SK-MEL-5 (cell line): ENCODE data around the gene HOXD11. TPM values are rescaled to one million over a fixed set of nuclear protein-coding genes. Genes with fewer than 3 reads are reported as not detected.

Experiments
- DNase-seq: peaks from one replicate; pipeline ENCODE4 v3.0.0-alpha.2; 2016; ENCODE audit warnings: low read depth, low spot score
- in situ Hi-C: cut with HindIII; loops from 2 replicates; pipeline ENCODE4 v1.10.0; 2016; ENCODE audit warnings: low sequenced_read_pairs, high pct_unique_total_duplicates, low pct_unique_long_range_greater_than_20kb
- total RNA-seq: library from RNA; depleted of rRNA; stranded (reverse); fragments of >200 nt; shearing (Covaris generic); gene quantifications from 2 replicates; pipeline ENCODE4 v1.2.3, GENCODE V29; 2014

Gene HOXD11
- total RNA-seq, 1 experiment from 2014 or later: 0.53 TPM

DNA sequence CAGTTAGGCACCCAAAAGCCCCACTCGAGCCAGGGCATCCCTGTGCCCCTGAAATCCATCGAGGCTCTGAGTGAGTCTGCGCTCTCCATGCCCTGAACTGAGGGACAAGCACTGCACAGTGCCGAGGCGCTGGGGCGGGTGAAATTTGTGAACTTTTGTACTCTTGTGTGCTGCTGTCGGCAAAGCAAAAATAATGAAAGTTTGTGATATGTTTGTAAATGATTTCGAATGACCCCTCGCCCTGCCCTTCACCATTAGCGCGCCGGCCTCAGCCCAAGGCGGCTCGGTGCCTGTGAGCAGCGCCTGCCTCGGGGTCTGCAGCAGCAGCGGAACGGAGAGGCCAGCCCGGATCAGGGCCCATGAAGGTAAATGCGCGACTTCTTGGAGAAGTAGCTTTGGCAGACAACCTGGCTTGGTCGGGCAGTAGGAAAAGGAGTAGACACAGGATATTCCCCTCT lies 42.4 kb downstream of the HOXD11 start:
- in situ Hi-C loops: no loop called here
- no peak for DNase-seq

DNA sequence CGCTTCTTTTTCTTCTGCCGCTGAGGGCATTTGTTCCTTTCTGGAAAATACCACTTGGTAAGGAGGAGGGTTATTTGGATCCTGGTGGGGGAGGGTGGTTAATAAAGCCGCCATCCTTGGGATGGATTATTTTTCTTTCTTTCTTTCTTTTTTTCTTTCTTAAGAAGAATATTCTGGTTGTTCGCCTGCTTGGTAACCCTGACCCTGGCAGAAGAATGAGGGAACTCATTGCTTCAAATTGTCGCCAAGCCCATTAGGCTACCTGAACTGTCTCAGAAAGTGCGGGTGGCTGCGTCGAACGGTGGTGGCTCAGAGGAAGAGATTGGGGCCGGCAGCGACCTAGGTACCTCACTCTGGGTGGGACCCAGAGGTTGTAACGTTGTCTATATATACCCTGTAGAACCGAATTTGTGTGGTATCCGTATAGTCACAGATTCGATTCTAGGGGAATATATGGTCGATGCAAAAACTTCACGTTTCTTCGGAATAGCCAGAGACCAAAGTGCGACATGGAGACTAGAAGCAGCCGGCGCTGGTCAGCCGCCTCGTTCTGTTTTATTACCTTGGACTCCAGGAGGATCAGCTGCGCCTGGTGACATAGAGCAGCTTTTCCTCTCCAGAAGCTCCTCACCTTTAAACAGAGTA lies 43.0 kb downstream of the HOXD11 start:
- in situ Hi-C loops: no loop called here
- DNase-seq: no peak

DNA sequence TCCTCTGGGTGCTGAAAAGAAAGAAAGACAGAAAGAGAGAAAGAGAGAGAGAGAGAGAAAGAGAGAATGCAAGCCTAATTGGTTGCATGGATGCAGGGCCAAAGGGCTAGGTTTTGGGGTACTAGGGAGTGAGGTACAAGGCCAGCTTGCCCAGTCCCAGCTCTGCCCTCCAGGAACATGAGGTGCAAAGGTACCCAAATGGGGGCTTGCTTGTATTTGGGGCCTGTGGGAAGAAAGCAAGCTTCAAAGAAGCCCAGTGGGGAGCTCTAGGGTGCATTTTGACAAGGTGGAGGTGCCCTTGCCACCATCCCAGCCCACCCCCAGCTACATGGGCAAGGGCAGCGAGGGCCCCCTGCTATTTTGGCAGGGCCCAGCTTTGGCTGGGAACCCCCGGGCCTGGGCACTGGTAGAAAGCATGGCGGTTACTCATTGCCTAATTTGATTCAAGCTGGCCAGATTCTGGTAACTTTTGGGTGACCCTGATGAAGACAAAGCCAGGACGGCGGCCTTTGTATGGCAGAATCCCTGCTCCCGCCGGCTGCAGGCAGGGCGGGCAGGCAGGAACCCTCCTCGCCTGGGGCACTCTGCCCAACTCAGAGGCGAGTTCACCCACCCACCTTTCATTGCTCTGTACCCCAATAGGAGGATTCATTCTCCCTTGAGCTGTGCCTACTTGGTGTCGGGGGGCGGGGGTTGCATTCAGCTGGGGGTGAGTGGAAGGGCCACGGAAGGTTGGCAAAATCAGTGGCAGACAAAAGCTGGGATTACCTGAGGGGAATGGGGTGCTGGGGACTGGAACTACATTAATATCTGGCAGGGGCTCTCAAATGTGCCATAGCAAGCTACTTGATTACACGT lies 43.7 kb downstream of the HOXD11 start:
- in situ Hi-C loops: no loop called here
- no peak for DNase-seq

GRCh38 chr2:176151442-176152287 lies 44.6 kb downstream of the HOXD11 start, which contains the start of gene HOXD4:
Gene HOXD4, plus strand, starts transcription at chr2:176151550. Its CDS starts 84 bp downstream, at chr2:176151634.
- in situ Hi-C loops: no loop called here
- DNase-seq: no peak

DNA sequence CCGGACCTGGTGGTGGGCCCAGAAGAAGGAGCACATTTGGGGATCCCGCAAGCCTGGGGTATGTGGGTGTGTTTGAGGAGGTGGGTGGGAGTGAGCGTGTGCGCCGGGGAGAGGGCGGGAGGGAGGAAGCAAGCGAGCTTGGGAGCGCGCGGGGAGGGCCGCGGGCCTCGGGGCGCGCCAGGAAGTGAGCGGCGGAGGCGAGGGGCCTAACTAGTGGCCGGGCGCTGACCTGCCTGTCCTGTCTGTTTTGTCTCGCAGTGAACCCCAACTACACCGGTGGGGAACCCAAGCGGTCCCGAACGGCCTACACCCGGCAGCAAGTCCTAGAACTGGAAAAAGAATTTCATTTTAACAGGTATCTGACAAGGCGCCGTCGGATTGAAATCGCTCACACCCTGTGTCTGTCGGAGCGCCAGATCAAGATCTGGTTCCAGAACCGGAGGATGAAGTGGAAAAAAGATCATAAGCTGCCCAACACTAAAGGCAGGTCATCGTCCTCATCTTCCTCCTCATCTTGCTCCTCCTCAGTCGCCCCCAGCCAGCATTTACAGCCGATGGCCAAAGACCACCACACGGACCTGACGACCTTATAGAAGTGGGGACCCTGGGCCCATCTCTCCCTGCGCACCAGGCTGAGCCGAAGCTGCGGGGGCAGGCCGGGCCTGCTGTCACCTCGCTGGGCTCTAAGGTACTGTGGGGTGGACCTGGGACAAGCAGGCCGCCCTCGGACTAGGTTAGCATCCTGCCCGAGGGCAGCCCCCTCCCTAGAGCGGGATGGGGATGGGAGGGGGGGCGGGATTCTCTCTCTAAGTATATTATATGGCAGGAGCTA lies 45.5 kb downstream of the HOXD11 start:
- DNase-seq: no peak
- in situ Hi-C loops: no loop called here

DNA sequence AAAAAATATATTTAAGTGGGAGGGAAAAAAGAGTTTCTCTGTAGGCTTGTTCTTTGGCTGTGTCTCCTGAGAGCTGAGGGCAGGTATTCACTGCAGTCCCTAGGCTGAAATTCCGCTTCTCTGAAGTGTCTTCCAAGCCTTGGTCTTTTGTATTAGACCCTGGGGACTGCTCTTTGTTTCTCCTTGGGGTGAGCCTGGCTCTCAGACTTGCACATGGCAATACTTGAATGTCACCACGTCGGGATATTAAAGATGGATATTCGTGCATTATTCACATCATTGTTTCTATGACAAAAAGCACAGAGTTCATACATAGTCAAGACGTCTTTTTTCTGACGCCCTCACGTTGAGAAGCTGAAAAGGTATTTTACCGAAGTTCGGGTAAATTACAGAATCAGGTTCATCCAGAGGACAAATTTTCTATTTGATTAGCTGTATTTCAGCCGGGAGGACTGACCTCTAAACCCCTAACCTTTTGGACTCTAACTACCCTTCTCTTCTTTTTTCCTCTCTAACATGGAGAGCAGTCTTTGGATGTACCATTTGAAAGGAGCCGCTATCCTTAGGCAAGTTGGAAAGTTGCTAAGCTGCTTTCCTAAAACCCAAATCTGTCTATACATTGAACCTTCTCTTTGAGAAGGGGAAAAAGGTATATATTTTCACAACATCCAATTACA lies 47.6 kb downstream of the HOXD11 start:
- DNase-seq: no peak
- in situ Hi-C loops: no loop called here

GRCh38 chr2:176155356-176156044 lies 48.4 kb downstream of the HOXD11 start:
- in situ Hi-C loops: no loop called here
- DNase-seq: no peak

- DNase-seq: no peak
- in situ Hi-C loops: no loop called here
Observed at GRCh38 chr2:176156301-176156806, 49.3 kb downstream of the HOXD11 start.

- in situ Hi-C loops: no loop called here
- no peak for DNase-seq
Observed at GRCh38 chr2:176156807-176157498, 49.9 kb downstream of the HOXD11 start, which contains the start of gene HOXD3. Gene HOXD3, plus strand, starts transcription at chr2:176157307. Its CDS starts 11,808 bp downstream, at chr2:176169115.

- DNase-seq: peak; percentile 51
- in situ Hi-C loops: no loop called here
Observed at GRCh38 chr2:176157499-176158185, 50.6 kb downstream of the HOXD11 start.

DNA sequence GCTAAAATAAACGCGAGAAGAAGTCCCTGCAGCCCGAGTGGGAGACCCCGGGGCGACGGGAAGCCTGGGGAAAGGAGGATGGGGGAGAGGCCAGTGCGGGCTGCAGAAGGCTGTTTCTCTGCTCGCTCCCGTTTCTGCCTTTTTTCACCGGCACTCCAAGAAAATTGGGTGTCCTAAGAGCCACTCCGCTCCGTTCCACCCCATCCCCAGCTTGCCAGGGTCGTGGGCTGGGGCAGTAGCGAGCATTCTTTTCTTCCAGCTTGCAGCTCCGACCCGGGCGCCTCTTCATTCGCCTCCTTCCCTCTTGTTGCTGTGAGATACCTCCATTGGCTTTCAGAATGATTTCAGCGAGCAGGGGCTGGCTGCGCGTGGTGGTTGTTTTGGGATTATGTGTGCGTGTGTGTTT lies 51.1 kb downstream of the HOXD11 start:
- no peak for DNase-seq
- in situ Hi-C loops: no loop called here

DNA sequence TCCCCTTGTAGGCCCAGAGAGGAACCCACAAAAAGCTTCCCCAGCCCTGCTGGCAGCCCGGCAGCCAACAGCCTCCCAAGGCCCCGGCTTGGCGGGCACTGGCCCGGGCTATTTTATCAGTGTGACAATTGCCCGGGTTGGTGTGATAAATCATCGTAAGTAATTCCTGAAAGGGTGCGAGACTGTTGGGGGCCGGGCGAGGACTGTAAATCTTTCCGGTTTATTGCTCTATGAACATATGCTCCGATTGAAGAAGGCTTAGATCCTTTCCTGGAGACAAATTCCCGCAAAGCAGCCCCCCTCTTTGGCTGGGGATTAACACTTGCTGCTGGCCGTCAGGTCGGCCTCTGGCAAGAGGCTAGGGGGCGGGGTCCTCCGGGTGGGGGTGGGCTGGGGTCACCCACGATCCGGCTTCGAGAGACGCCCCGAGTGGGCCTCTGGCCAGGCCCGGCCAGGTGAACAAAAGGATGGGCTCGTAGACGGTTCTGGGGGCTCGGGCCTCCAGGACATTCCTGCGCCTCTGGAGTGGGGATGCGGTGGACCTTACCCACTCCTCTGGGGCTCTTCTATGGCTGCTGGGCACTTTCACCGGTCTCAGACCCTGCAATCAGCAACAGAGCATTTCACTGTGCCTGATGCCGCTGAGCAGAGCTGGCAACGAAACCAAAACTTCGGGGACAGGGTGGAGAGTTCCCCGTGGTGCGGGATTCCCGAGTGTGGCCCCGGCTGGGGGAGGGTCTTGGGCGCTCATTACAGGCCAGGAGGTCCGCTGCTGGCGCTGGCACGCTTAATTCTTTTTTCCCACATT lies 52.0 kb downstream of the HOXD11 start:
- DNase-seq: no peak
- in situ Hi-C loops: no loop called here
